Upper lobe of left lung (tissue), 4 donors: ENCODE measurements around the gene CRYAA.
"Not testable (repeated sequence)": the region's sequence is repeated elsewhere in the genome, so short reads cannot be mapped to it uniquely, and the experiment has no call there.

Experiments used
- POLR2A ChIP-seq, 4 donors: fragments of 450-650 bp; IDR thresholded peaks; one replicate each; pipeline ENCODE4 v1.5.1; 2016 to 2017; ENCODE audit warnings: antibody characterized with exemption in 4 of 4, mild to moderate bottlenecking in 2 of 4
- TF ChIP-seq, protein P1 (sequence below), 6 experiments: fragments of 450-650 bp in 4 of 6; fragments of 200-600 bp in 2 of 6; sonication (generic) in 2 of 6; IDR thresholded peaks; one replicate each; pipeline ENCODE4 v1.5.1; 2016 to 2019; ENCODE audit warnings: antibody characterized with exemption in 6 of 6

DNA sequence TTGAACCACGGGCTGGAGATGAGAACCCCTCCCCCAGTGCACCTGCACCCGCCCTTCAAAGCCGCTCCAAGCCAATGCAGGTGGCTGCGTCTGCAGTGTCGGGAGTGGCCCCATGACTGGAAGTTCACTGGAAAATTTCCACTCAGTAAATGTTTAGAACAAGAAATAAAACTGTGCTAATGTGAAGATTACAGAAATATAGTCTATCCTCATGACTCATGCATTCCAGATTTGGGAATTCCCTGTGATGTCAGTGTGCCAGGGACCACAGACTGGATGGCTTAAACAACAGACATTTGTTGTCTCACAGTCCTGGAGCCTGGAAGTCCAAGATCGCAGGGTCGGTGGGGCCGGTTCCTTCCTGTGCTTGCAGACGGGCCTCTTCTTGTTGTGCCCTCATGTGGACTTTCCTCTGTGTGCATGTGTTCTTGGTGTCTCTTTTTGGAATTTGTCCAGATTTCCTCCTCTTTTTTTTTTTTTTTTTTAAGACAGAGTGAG is 6.1 kb upstream of the CRYAA start:
- TF ChIP-seq, protein P1, sequence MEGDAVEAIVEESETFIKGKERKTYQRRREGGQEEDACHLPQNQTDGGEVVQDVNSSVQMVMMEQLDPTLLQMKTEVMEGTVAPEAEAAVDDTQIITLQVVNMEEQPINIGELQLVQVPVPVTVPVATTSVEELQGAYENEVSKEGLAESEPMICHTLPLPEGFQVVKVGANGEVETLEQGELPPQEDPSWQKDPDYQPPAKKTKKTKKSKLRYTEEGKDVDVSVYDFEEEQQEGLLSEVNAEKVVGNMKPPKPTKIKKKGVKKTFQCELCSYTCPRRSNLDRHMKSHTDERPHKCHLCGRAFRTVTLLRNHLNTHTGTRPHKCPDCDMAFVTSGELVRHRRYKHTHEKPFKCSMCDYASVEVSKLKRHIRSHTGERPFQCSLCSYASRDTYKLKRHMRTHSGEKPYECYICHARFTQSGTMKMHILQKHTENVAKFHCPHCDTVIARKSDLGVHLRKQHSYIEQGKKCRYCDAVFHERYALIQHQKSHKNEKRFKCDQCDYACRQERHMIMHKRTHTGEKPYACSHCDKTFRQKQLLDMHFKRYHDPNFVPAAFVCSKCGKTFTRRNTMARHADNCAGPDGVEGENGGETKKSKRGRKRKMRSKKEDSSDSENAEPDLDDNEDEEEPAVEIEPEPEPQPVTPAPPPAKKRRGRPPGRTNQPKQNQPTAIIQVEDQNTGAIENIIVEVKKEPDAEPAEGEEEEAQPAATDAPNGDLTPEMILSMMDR (IDR thresholded peaks at IDR 0.05), result not testable (repeated sequence)
- not testable (repeated sequence) for TF ChIP-seq POLR2A (IDR thresholded peaks at IDR 0.05)
